Activated gamma-delta T cell treated with anti-CD3 and anti-CD28 coated beads, Interleukin-2, amount 50 U/mL, for 16 hours (primary cell): ENCODE data around the gene SLC35B1.
"Not testable (repeated sequence)": the region's sequence is repeated elsewhere in the genome, so short reads cannot be mapped to it uniquely, and the experiment has no call there.

ENCODE experiments used
- DNase-seq: peaks from one replicate; pipeline ENCODE4 v3.0.0-alpha.2; 2020; ENCODE audit warnings: low read depth

SLC35B1 gene

GRCh38 chr17:49734515-49735490 lies 27.0 kb upstream of the SLC35B1 start:
- DNase-seq, result no peak

GRCh38 chr17:49731435-49731831 lies 23.7 kb upstream of the SLC35B1 start:
- no peak for DNase-seq

- no peak for DNase-seq
These were observed 23.1 kb upstream of the SLC35B1 start for GRCh38 chr17:49730785-49731434.

- no peak for DNase-seq
These were observed 22.5 kb upstream of the SLC35B1 start for GRCh38 chr17:49730078-49730784.

- no peak for DNase-seq
These were observed 21.3 kb upstream of the SLC35B1 start for GRCh38 chr17:49729069-49729468.

GRCh38 chr17:49728425-49728824 lies 20.7 kb upstream of the SLC35B1 start:
- DNase-seq, result no peak

- no peak for DNase-seq
These were observed 19.6 kb upstream of the SLC35B1 start for GRCh38 chr17:49727380-49727779.

- DNase-seq, result no peak
These were observed 17.8 kb upstream of the SLC35B1 start for GRCh38 chr17:49725452-49726130.

GRCh38 chr17:49724552-49724951 lies 16.8 kb upstream of the SLC35B1 start:
- not testable (repeated sequence) for DNase-seq

- DNase-seq, result no peak
These were observed 15.7 kb upstream of the SLC35B1 start for GRCh38 chr17:49723423-49723822.

- DNase-seq, result no peak
These were observed 14.3 kb upstream of the SLC35B1 start for GRCh38 chr17:49722066-49722465.

GRCh38 chr17:49717371-49717861 lies 9.7 kb upstream of the SLC35B1 start:
- DNase-seq, result no peak

- DNase-seq, result no peak
These were observed 9.1 kb upstream of the SLC35B1 start for GRCh38 chr17:49716668-49717364.

GRCh38 chr17:49715717-49716279 lies 8.0 kb upstream of the SLC35B1 start:
- DNase-seq, result peak; percentile 50

- peak; percentile 34 for DNase-seq
These were observed 7.5 kb upstream of the SLC35B1 start for GRCh38 chr17:49715216-49715615.

- no peak for DNase-seq
These were observed 885 bp upstream of the SLC35B1 start for GRCh38 chr17:49708515-49709183.

GRCh38 chr17:49707246-49707607 lies 537 bp downstream of the SLC35B1 start:
- DNase-seq, result peak; percentile 25

GRCh38 chr17:49705254-49705653 lies 2.5 kb downstream of the SLC35B1 start:
- DNase-seq, result no peak

- no peak for DNase-seq
These were observed 4.0 kb downstream of the SLC35B1 start for GRCh38 chr17:49703557-49704277.

GRCh38 chr17:49700960-49701359 lies 6.8 kb downstream of the SLC35B1 start:
- DNase-seq, result no peak
